Kidney capillary endothelial cell (primary cell): ENCODE measurements around the gene PCDHB2.
"Not testable (repeated sequence)": the region's sequence is repeated elsewhere in the genome, so short reads cannot be mapped to it uniquely, and the experiment has no call there.

Source experiments
- DNase-seq: peaks from one replicate; pipeline ENCODE4 v3.0.0-alpha.2; 2018; ENCODE audit warnings: low spot score

The PCDHB2 gene

DNA sequence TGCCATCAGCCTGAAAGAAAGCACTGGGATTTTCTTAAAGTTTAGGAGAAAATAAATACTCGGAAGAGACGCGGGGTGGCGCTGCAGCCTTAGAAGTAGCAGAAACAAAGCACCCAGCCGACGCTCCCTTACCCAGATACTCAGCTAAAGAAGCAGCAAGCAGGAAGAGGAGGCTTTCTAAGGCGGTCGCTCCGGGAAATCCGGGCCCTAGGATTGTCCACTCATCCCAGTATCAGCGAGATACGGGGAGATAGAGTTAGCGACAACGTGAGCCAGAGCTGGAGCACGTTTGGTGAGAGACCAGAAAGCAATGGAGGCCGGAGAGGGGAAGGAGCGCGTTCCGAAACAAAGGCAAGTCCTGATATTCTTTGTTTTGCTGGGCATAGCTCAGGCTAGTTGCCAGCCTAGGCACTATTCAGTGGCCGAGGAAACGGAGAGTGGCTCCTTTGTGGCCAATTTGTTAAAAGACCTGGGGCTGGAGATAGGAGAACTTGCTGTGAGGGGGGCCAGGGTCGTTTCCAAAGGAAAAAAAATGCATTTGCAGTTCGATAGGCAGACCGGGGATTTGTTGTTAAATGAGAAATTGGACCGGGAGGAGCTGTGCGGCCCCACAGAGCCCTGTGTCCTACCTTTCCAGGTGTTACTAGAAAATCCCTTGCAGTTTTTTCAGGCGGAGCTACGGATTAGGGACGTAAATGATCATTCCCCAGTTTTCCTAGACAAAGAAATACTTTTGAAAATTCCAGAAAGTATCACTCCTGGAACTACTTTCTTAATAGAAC lies at the start of gene PCDHB2:
TSS of gene PCDHB2 (plus strand) at position 135 of the 782 bp plus-strand sequence. CDS start at position 311, 176 bp downstream.
- DNase-seq, result no peak

DNA sequence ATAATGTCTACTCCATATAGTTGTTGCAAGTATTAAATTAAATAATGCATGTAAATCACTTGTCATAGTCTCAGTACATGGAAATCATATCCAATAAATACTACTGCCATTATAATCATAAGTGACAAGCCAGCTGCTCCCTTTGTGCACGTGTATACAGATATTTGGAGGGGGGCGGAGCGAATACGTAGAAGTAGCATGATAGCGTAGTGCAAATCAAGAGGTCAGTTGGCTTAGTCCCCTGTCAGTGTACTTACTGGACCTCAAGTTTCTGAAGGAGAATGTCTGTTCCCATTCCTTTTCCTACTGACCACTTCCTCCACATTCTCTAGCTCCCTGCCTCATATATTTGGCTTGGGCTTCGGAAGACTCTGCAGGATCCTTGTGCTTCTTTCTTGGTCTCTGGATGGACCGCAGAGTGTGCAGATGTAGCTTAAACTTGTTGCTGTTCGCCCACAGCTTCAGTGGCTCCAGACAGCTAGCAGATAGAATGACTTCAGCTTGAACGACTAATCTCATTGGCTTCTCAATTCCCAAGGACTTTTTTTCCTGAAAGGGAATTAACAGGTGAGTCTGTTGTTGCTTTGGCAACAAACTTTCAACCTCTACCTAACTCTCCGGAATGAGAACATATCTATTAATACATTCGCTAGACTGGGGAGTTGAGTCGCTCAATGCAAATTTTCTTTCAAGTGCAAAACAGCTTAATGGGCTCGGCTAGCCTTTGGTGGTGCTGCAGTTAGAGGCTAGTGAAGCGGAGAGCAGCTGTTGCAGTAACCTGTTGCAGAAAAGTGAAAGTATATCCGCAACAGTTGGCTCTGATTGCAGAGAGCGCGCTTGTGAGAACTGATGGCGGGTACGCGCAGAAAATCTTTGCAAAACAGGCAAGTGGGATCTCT lies 43.5 kb upstream of the PCDHB2 start, which contains the start of gene PCDHB1:
TSS of gene PCDHB1 (plus strand) at position 753 of the 899 bp plus-strand sequence. CDS start at position 850, 97 bp downstream.
- no peak for DNase-seq

DNA sequence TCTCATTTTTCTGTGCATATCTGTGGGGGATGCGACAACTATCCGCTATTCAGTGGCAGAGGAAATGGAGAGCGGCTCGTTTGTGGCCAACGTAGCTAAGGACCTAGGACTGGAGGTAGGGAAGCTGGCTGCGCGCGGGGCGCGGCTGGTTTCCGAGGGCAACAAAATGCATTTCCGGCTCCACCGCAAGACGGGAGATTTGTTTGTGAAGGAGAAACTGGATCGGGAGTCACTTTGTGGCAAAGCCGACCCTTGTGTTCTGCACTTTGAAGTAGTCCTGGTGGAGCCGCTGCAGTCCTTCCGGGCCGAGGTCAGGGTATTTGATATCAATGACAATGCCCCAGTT lies 42.9 kb upstream of the PCDHB2 start:
- no peak for DNase-seq

DNA sequence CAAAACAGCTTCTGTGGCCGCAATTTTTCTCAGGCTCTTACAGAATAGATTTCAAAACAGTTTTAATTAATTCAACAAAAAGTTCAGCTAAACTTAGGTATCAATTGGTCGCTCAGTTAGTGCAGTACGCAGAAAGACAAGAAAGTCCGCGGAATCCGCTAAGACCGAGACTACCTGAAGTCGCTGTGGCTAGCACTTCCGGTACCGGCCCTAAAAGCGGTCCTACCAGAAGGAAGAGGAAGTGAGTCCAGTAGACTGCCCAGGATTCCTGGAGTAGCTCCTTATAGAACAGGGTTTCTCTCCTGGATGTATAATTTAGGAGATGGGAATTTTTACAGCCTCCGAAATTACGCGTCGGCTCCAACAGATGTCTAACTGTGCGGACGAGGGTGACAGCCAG lies 16.6 kb upstream of the PCDHB2 start:
- DNase-seq, result no peak

DNA sequence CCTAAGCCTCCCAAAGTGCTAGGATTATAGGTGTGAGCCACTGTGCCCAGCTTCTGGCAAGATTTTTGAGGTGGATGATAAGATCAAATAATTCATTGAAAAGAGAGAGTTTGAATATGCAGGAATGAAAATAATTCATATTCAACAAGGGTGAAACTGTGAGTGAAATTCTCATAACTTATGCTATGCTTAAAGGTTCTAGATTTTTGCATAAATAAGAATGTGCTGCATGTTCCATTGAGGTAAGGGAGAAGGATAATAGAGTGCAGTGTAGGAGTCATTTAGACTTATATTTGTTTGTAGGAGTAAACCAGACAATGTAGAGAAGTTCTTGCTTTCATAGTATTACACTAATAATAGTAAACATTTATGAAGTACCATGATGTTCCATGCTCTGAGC lies 12.2 kb upstream of the PCDHB2 start:
- no peak for DNase-seq

DNA sequence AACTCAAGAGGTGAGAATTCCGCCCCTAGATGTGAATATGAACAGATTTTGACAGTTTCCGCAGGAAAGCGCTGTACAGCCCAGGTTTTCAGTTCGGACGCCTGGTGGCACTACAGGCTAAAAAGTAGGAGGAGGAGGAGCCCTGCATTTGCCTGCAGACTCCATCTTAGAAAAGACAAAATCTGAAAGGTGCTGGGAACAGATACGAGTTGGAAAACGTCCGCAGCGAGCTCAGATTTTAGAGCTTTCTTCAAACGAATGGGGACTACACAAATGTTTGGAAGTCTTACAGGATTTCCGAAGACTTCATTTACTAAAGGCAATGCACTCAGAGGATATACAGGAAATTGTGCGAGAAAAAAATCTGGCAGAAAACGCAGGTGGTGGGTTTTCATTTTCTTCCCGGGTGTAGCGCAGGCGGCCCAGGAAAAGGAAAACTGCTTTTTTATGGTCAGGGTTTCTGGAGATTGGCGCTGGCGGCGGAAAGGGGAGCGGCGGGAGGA lies 9.9 kb upstream of the PCDHB2 start:
- DNase-seq, result peak; percentile 2

DNA sequence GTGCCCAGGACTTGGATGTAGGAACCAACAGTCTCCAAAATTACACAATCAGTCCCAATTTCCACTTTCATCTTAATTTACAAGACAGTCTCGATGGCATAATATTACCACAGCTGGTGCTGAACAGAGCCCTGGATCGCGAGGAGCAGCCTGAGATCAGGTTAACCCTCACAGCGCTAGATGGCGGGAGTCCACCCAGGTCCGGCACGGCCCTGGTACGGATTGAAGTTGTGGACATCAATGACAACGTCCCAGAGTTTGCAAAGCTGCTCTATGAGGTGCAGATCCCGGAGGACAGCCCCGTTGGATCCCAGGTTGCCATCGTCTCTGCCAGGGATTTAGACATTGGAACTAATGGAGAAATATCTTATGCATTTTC lies 837 bp downstream of the PCDHB2 start:
- DNase-seq, result no peak

DNA sequence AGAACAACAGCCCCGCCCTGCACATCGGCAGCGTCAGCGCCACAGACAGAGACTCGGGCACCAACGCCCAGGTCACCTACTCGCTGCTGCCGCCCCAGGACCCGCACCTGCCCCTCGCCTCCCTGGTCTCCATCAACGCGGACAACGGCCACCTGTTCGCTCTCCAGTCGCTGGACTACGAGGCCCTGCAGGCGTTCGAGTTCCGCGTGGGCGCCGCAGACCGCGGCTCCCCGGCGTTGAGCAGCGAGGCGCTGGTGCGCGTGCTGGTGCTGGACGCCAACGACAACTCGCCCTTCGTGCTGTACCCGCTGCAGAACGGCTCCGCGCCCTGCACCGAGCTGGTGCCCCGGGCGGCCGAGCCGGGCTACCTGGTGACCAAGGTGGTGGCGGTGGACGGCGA lies 1.8 kb downstream of the PCDHB2 start:
- not testable (repeated sequence) for DNase-seq

DNA sequence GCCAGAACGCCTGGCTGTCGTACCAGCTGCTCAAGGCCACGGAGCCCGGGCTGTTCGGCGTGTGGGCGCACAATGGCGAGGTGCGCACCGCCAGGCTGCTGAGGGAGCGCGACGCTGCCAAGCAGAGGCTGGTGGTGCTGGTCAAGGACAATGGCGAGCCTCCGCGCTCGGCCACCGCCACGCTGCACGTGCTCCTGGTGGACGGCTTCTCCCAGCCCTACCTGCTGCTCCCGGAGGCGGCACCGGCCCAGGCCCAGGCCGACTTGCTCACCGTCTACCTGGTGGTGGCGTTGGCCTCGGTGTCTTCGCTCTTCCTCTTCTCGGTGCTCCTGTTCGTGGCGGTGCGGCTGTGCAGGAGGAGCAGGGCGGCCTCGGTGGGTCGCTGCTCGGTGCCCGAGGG lies 2.2 kb downstream of the PCDHB2 start:
- not testable (repeated sequence) for DNase-seq

DNA sequence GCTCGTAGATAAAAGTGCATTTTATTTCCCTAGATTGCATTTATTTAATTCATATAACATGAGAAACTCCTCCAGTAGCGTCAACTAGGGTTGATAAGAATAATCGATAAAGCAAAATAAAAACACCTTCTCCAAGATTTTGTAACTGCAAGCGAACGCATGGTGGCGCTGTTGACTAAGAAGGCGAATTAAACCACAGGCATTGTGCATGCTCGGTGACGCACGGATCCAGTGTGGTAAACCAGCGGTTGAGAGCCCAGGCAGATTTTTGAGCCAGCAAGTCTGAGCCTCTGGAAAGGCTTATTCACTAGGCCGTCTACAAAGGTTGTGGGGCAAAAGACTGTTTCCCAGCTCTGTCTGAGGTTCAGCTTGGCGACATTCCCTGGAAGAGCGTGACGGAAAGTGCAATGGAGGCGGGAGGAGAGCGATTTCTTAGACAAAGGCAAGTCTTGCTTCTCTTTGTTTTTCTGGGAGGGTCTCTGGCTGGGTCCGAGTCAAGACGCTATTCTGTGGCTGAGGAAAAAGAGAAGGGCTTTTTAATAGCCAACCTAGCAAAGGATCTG lies 5.9 kb downstream of the PCDHB2 start, which contains the start of gene PCDHB3:
TSS of gene PCDHB3 (plus strand) at position 231 of the 563 bp plus-strand sequence. CDS start at position 408, 177 bp downstream.
- no peak for DNase-seq

DNA sequence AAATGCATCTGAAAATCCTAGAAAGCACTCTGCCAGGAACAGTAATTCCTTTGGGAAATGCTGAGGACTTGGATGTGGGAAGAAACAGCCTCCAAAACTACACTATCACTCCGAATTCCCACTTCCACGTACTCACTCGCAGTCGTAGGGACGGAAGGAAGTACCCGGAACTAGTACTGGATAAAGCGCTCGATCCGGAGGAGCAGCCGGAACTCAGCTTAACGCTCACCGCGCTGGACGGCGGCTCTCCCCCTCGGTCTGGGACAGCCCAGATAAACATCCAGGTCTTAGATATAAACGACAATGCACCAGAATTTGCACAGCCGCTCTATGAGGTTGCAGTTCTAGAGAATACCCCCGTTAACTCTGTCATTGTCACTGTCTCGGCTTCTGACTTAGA lies 6.6 kb downstream of the PCDHB2 start:
- no peak for DNase-seq

DNA sequence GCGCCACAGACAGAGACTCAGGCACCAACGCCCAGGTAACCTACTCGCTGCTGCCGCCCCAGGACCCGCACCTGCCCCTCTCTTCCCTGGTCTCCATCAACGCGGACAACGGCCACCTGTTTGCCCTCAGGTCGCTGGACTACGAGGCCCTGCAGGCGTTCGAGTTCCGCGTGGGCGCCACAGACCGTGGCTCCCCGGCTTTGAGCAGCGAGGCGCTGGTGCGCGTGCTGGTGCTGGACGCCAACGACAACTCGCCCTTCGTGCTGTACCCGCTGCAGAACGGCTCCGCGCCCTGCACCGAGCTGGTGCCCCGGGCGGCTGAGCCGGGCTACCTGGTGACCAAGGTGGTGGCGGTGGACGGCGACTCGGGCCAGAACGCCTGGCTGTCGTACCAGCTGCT lies 7.7 kb downstream of the PCDHB2 start:
- not testable (repeated sequence) for DNase-seq

DNA sequence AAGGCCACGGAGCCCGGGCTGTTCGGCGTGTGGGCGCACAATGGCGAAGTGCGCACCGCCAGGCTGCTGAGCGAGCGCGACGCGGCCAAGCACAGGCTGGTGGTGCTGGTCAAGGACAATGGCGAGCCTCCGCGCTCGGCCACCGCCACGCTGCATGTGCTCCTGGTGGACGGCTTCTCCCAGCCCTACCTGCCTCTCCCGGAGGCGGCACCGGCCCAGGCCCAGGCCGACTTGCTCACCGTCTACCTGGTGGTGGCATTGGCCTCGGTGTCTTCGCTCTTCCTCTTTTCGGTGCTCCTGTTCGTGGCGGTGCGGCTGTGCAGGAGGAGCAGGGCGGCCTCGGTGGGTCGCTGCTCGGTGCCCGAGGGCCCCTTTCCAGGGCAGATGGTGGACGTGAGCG lies 8.1 kb downstream of the PCDHB2 start:
- not testable (repeated sequence) for DNase-seq

DNA sequence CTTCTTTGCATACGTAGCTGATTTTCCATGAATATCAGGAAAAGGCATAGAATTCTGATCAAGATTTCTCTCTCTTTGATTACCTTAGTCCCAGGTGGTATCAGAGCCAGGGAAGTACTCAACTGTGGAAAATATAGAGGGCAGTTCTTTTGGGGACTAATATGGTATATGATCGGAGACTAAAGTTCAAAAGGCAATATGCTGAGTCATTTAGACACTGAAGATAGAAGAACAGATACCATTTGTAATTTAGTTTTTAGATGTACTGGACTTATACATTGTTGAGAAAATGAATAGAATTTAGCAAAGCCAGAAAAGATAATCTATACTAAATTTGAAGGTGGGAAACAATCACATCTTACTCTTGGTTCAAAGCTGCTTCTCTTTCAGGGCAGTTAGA lies 10.9 kb downstream of the PCDHB2 start:
- DNase-seq, result no peak

DNA sequence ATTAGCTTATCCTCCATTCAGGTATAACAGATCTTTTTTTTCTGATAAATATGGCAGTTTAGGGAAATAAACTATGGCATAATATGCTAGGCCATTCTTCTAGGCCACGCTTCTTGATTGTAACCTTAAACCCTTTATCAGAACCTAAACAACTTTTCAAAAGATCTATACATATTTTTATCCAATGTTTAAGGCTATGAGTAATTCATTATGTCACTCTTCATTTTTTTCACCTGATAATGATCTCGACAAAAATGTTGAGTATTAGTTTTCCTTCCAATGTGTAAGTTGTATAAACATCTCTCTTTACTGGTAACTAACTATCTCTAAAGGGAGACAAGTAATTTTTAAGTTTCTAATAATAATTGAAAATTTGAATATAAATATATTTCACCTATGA lies 24.8 kb downstream of the PCDHB2 start:
- DNase-seq, result no peak

DNA sequence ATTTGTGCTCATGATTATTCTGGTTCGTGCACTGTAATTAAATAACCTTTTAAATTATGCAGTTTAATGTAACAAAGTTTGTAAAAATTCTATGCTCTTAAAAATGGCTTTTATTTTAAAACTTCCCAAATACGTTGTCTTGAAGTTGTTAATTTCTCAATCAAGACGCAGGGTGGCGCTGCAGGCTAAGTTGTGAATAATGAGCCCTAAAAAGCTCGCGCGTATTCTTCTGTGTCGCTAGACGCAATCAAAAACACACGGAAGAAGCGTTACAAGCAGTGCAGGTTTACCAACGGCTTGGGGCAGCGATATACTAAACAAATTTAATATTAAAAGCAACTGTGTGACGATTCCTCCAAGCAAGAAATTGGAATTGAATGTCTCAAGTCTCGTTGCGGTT lies 27.1 kb downstream of the PCDHB2 start, which contains the start of gene PCDHB4:
TSS of gene PCDHB4 (plus strand) at position 256 of the 400 bp plus-strand sequence. CDS start 181 bp downstream, outside the sequence.
- DNase-seq, result no peak

DNA sequence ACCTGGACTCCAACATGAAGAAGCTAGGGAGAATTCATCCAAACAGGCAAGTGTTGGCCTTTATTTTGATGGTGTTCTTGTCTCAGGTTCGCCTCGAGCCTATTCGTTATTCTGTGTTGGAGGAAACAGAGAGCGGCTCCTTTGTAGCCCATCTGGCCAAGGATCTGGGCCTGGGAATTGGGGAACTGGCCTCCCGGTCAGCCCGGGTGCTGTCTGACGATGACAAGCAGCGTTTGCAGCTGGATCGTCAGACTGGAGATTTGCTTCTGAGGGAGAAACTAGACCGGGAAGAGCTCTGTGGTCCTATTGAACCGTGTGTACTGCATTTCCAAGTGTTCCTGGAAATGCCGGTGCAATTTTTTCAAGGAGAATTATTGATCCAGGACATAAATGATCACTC lies 27.6 kb downstream of the PCDHB2 start:
- no peak for DNase-seq

DNA sequence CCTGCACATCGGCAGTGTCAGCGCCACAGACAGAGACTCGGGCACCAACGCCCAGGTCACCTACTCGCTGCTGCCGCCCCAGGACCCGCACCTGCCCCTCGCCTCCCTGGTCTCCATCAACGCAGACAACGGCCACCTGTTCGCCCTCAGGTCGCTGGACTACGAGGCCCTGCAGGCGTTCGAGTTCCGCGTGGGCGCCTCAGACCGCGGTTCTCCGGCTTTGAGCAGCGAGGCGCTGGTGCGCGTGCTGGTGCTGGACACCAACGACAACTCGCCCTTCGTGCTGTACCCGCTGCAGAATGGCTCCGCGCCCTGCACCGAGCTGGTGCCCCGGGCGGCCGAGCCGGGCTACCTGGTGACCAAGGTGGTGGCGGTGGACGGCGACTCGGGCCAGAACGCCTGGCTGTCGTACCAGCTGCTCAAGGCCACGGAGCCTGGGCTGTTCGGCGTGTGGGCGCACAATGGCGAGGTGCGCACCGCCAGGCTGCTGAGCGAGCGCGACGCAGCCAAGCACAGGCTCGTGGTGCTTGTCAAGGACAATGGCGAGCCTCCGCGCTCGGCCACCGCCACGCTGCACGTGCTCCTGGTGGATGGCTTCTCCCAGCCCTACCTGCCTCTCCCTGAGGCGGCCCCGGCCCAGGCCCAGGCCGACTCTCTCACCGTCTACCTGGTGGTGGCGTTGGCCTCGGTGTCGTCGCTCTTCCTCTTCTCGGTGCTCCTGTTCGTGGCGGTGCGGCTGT lies 29.2 kb downstream of the PCDHB2 start:
- not testable (repeated sequence) for DNase-seq

DNA sequence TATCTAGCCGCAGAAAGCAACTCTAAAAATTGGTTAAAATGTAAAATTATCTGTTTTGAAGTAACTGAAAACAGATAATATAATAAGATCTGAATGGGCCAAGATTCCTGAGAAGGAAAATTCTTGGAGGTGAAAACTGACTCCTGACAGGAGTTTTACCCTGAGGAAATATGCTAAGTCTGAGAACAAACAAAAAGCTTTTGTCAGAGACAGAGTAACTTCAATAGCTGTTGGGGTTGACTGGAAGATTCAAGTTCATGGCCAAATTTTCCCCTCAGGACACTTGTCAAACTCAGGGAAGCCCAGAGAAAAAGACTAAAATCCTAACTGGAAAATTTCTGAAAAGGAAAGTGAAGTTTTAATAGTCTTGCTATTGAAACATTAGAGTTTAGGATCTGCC lies 32.9 kb downstream of the PCDHB2 start:
- no peak for DNase-seq

DNA sequence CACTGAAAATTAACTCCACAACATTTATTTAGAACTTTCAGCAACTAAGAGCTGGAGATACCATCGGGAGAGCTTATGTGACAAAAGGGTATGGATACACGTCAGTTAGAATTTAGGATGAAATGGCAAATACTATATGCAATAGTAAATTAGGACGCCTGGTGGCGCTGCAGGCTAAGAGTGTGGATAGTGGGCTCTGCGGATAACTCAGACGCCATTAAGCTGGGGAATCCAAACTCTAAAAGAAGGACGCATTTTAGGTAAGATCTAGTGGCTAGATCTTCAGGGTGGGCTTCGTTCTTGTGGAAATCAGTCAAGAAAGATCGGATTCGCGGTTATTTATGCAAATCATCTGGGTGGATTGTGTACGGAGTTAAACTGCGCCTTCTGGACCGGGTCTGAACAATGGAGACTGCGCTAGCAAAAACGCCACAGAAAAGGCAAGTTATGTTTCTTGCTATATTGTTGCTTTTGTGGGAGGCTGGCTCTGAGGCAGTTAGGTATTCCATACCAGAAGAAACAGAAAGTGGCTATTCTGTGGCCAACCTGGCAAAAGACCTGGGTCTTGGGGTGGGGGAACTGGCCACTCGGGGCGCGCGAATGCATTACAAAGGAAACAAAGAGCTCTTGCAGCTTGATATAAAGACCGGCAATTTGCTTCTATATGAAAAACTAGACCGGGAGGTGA lies 40.8 kb downstream of the PCDHB2 start, which contains the start of gene PCDHB5:
TSS of gene PCDHB5 (plus strand) at position 177 of the 688 bp plus-strand sequence. CDS start at position 406, 229 bp downstream.
- DNase-seq, result no peak
